GM13976 (cell line): ENCODE measurements around the gene CXCR5.
"Not testable (repeated sequence)": the region's sequence is repeated elsewhere in the genome, so short reads cannot be mapped to it uniquely, and the experiment has no call there.

ENCODE experiments used
- DNase-seq: peaks from one replicate; pipeline ENCODE4 v3.0.0; 2012; ENCODE audit warnings: low spot score
- in situ Hi-C: fragments of 300-500 bp; cut with MboI; formaldehyde crosslinking; loops from one replicate; pipeline ENCODE4 v1.12.0; 2022; ENCODE audit warnings: low sequenced_read_pairs, mixed read lengths, inconsistent platforms; ENCODE audit not compliant: unreplicated experiment
- TF ChIP-seq, protein P1 (sequence below): IDR thresholded peaks from 2 replicates; pipeline ENCODE4 v1.5.1; 2012; ENCODE audit warnings: borderline replicate concordance, mild to moderate bottlenecking; ENCODE audit not compliant: insufficient read depth; ENCODE audit errors: extremely low read depth, missing control alignments, control extremely low read depth

CXCR5 gene

DNA sequence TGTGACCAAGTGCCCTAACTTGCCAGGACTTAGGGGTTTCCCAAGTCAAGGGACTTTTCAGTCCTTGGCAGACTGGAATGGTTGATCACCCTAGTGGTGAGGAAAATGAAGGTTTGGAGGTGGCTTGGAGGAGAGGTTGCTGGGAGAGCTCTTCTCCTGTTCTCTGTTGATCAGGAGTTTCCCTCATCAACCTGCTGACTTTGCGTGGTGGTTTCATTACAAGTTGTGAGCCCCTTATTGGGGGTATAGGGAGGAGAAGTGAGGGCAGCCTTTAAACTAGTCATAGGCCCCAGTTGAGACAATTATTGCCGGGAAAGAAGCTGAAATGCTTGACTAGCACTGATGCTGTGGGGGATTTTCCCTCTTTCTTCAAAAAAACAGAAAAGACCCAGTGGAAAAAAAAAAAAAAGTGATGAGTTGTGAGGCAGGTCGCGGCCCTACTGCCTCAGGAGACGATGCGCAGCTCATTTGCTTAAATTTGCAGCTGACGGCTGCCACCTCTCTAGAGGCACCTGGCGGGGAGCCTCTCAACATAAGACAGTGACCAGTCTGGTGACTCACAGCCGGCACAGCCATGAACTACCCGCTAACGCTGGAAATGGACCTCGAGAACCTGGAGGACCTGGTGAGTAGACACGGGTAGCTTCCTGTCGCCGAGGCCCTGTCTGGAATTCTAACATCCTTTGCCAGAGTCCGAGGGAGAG, at the start of gene CXCR5:
CXCR5 (plus strand) TSS at position 525 of the 704 bp plus-strand sequence; CDS start at position 575, 50 bp downstream.
- in situ Hi-C loops: no loop called here
- TF ChIP-seq, protein P1, sequence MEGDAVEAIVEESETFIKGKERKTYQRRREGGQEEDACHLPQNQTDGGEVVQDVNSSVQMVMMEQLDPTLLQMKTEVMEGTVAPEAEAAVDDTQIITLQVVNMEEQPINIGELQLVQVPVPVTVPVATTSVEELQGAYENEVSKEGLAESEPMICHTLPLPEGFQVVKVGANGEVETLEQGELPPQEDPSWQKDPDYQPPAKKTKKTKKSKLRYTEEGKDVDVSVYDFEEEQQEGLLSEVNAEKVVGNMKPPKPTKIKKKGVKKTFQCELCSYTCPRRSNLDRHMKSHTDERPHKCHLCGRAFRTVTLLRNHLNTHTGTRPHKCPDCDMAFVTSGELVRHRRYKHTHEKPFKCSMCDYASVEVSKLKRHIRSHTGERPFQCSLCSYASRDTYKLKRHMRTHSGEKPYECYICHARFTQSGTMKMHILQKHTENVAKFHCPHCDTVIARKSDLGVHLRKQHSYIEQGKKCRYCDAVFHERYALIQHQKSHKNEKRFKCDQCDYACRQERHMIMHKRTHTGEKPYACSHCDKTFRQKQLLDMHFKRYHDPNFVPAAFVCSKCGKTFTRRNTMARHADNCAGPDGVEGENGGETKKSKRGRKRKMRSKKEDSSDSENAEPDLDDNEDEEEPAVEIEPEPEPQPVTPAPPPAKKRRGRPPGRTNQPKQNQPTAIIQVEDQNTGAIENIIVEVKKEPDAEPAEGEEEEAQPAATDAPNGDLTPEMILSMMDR: peak; percentile 19
- peak; percentile 79 for DNase-seq

- TF ChIP-seq, protein P1: no peak
- in situ Hi-C loops: no loop called here
- DNase-seq: peak; percentile 47
These were observed 49.2 kb upstream of the CXCR5 start for GRCh38 chr11:118834427-118835028.

- in situ Hi-C loops: no loop called here
- TF ChIP-seq, protein P1: no peak
- DNase-seq: no peak
These were observed 45.8 kb upstream of the CXCR5 start for GRCh38 chr11:118837868-118838267.

DNA sequence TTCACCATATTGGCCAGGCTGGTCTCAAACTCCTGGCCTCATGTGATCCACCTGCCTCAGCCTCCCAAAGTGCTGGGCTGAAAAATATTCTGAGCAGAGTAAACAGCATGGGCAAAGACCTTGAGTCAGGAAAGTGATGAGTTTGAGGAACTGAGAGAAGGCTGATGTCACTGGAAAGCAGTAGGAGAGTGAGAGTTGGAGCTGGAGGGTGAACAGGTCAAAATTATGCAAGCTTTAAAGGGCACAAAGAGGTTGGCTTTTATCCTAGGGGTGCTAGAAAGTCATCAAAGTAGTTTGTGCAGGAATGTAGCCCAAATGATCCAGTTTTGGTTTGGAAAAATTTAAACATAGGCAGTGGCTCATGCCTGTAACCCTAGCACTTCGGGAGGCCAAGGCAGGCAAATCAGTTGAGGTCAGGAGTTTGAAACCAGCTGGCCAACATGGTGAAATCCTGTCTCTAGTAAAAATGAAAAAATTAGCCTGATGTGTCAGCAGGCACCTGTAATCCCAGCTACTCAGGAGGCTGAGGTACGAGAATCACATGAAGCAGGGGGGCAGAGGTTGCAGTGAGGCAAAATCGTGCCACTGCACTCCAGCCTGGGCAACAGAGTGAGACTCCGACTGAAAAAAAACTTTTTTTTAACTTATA, 44.7 kb upstream of the CXCR5 start:
- DNase-seq: peak; percentile 73
- in situ Hi-C loops: no loop called here
- TF ChIP-seq, protein P1: no peak

GRCh38 chr11:118841469-118842242, 42.0 kb upstream of the CXCR5 start:
- peak; percentile 54 for DNase-seq
- TF ChIP-seq, protein P1: no peak
- in situ Hi-C loops: no loop called here

- in situ Hi-C loops: no loop called here
- DNase-seq: no peak
These were observed 41.3 kb upstream of the CXCR5 start for GRCh38 chr11:118842369-118842768.

GRCh38 chr11:118842843-118843242, 40.8 kb upstream of the CXCR5 start:
- DNase-seq, in situ Hi-C loops: not testable (repeated sequence)

More at GRCh38 chr11:118842369-118842768, 41.3 kb upstream of the CXCR5 start:
- TF ChIP-seq, protein P1: no peak
